Fibroblast of skin of right biceps (primary cell): ENCODE results near the gene ZNF839.
"Not testable (repeated sequence)": the region's sequence is repeated elsewhere in the genome, so short reads cannot be mapped to it uniquely, and the experiment has no call there.

Source experiments
- DNase-seq: peaks from one replicate; pipeline ENCODE4 v3.0.0-alpha.2; 2013

The ZNF839 gene

DNA sequence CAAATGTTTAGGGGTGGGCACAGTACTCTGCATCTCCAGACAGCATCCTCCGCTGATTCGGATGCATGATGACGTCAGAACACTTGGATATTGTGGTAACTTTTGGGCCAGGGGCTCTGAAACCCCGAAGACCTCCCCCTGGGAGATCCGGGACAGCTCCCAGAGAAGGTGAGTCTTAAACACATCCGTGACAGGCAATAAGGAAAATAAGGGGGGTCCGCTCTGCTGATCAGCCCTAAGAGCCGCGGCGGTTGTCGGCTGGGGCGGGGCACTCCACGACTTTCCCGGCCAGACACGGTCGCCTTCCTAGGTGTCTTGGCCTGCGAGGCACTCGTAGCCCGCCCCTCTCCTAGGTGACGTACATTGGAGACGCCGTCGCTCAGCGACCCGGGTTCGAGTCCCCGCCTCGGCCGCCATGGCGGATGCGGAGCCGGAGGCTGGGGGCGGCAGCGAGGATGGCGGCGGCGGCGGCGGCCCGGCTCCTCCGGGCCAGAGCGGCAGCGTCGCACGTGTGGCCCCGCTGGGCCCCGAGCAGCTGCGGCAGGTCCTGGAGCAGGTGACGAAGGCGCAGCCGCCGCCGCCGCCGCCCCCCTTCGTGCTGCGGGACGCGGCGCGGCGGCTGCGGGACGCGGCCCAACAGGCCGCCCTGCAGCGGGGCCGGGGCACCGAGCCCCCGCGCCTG lies at the start of gene ZNF839:
Gene ZNF839, plus strand, starts transcription at position 396 of the 682 bp plus-strand sequence. Its CDS starts 20 bp downstream, at position 416.
- DNase-seq: peak; percentile 92

DNA sequence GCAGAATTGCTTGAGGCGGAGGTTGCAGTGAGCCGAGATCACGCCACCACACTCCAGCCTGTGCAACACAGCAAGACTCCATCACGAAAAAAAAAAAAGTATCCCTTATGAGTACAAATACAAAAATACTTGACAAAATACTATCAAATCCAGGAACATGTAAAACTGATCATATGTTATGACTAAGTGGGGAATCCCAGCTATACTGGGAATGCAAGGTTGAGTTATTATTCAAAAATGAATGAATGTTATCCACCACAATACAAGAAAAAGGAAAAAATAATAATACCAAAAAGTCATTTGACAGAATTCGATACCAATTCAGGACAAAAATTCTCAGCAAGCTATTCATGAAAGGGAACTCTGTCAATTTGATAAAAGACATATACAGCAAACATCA lies 47.2 kb upstream of the ZNF839 start:
- peak; percentile 53 for DNase-seq

DNA sequence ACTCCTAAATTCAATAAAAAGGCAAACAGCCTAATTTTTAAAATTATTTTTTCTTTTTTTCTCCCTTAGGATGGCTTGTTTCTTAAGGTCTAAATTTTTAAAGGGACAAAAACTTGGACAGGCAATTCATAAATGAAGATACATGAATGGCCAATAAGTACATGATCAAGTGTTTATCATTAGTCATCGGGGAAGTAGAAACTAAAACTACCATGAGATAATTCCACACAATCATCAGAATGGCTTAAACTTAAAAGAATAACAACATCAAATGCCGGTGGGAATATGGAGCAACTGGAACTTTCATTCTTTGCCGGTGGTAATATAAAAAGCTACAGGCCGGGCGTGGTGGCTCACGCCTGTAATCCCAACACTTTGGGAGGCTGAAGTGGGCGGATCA lies 43.7 kb upstream of the ZNF839 start:
- DNase-seq: no peak

DNA sequence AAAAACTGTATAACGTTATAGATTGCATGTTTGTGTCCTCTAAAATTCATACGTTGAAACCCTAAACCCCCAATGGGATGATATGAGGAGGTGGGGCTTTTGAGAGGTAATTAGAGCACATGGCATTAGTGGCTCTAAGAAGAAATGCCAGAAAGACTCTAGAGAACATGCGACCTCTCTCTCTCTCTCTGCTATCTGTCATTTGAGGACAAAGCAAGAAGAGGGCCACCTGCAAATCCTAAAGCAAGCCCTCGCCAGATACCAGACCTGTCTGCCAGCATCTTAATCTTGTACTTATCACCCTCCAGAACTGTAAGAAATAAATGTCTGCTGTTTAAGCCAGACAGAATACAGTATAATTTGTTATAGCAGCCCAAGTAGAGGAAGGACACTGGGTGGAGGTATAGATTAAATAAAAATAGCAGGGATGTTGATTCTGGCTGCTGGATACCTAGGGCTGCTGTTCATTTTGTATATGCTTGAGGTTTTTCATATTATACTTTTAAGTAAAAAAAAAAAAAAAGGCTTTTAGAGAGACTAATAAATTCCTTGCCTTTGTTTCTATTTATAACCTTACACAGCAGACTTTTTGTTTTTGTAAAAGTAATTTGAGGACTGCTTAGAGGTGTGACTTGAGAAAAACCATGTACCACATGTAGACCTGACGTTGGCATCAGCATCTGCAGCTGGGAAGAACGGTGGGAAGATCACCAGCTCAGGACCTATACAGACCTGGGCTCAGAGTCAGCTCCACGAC lies 41.5 kb upstream of the ZNF839 start:
- DNase-seq: no peak

DNA sequence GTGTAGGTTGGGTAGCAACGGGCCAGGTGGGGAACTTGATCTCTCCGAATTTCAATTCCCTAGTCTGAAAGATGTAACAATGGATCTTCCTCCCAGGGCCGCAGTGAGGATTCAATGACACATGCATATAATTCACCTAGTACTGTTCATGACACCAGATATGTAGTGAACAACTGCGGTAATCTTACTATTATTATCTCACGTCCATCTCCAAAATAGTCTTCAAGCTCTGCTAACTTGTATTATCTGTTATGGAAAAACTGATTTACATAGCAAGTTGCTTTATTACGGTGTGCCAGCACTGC lies 41.0 kb upstream of the ZNF839 start:
- DNase-seq: no peak

DNA sequence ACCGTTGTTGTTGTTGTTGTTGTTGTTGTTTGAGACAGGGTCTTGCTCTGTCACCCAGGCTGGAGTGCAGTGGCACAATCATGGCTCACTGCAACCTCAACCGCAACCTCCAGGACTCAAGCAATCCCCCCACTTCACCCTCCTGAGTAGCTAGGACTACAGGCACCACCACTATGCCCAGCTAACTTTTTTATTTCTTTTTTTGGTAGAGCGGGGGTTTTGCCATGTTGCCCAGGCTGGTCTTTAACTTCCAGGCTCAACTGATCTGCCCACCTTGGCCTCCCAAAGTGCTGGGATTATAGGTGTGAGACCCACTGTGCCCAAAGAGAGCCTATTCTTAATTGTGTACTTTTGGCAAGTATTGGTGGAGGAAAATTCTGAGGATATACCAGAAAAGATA lies 40.3 kb upstream of the ZNF839 start:
- no peak for DNase-seq

DNA sequence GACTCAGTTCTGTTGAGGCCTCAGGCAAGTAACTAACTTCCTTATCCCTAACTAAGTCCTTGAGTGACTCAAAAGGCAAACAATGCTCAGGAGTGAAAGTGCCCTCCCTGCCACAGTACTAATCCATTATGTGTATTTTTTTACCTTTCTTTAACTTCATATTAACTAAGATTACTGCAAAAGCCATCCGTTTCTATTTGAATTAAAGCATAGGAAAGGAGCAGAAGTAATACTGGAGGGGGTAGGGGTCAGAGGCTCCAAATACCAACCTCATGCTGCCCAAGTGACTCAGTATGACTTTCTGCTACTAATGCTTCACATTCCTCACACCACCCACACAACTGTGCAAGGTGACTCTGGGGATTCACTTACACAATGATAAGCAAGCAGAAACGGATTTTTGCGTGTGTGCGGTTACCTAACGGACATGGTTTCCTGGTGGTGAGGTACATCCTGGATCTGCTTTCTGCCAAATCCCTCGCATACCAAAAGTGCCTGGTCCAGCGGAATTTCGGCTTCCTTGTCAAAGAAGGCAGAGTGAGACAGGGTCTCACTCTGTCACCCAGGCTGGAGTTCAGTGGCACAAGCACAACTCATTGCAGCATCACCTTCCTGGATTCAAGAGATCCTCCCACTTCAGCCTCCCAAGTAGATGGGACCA lies 39.7 kb upstream of the ZNF839 start:
- peak; percentile 96 for DNase-seq

DNA sequence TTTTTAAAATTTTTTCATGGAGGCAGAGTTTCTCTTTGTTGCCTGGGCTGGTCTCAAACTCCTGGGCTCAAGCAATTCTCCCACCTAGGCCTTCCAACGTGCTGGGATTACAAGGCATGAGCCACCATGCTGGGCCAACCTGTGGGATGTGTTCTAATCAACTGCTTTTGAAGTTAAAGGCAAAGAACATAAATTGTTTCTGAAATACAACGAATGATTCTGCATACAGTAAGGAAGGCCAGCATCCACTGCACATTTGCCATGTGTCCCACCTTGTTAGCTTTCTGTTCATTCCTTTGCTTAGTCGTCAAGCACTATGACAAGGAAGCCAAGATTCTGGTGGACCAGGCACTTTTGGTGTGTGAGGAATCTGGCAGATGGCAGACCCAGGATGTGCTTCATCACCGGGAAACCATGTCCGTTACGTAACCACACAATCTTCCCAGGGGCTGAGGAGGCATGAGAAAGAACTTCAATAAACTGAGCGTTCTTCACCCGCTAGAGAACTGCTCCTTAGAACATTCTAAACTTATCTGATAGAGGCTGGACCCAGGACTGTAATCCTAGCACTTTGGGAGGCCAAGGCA lies 39.1 kb upstream of the ZNF839 start:
- DNase-seq: peak; percentile 96

DNA sequence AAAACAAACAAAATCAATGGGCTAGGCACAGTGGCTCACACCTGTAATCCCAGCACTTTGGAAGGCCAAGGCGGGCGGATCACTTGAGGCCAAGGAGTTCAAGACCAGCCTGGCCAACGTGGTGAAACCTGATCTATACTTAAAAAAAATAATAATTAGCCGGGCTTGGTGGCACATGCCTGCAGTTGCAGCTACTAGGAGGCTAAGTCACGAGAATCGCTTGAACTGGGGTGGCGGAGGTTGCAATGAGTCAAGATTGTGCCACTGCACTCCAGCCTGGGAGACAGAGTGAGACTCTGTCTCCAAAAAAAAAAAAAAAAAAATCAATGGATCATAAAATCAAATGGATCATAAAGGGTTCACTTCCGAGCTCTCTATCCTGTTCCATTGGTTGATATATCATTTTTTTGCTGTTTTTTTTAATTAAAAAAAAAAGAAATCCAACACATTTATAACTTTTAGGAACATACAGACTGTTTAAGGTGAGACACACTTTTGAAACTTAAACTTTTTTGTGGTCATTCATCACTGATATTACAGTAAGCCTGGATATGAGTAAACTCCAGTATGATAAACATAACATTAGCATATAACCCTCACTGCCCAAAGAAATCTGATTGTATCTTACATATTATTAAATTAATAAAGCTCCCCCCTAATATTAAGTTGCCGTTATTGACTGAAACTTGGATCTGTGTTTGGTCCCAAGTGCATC lies 36.6 kb upstream of the ZNF839 start:
- DNase-seq: no peak

DNA sequence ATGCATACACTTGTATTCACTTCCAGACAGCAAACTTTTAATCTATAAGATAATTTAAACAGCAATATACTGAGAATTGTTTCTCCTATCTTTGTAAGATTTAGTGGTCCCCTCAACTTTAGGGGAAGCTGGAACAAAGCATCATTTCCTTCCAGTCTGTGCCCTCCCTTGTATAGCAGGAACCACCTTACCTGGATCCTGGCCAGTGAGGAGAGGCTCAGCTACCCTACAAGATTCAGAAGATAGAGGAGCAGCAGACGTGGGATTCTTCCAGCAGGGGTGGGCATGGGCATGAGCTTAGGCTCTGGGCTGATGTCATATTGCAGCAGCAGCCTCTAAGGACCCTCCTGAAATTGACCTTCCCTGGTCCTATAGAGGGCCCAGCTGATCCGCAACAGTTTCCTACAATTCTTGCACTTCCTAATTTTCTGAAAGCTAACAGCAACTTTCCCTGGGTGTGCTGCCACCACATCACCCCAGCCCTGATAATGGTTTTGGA lies 35.9 kb upstream of the ZNF839 start:
- no peak for DNase-seq

DNA sequence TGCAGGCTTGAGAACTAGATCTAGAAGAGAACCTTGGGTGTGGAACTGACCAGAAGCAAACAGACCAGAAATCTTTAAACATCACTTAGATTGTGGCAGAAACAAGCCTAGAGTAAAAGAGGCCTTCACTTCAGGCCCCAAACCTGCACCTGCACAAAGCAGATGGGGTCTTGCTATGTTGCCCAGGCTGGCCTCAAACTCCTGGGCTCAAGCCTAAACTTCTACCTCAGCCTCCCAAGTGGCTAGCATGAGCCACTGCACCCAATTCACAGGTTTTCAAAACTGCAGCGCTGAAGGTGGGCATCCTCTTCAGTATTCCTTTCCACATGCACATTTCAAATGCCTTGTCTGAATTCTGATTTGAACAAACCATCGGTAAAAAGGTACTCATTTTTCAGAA lies 34.4 kb upstream of the ZNF839 start:
- no peak for DNase-seq

DNA sequence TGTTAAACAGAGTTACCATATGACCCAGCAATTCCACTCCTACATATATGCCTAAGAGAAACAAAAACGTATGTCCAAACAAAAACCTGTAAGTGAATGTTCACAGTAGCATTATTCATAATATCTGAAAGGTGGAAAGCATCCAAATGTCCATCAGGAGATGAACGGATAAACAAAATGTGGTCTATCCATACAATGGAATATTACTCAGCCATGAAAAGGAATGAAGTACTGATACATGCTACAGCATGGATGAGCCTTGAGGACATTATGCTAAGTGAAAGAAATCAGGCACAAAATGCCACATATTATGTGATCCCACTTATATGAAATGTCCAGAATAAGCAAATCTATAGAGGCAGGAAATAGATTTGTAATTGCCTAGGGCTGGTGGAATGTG lies 31.4 kb upstream of the ZNF839 start:
- DNase-seq: no peak

DNA sequence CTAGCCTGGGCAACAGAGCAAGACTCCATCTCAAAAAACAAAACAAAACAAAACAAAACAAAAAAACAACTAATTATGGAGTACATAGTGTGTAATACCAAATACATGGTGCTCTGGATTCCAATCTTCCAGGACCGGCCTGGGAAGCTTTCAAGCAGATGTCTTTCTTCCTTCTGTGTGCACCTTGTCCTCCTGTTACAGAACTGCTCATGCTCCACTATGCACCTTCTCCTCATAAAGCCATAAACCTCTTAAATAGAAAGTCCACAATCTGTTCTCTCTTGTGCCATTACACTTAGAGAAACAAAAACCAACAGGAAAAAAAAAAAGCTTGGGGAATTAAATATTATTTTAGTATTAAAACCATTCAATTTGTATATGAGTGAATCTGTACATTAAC lies 27.1 kb upstream of the ZNF839 start:
- DNase-seq: no peak

DNA sequence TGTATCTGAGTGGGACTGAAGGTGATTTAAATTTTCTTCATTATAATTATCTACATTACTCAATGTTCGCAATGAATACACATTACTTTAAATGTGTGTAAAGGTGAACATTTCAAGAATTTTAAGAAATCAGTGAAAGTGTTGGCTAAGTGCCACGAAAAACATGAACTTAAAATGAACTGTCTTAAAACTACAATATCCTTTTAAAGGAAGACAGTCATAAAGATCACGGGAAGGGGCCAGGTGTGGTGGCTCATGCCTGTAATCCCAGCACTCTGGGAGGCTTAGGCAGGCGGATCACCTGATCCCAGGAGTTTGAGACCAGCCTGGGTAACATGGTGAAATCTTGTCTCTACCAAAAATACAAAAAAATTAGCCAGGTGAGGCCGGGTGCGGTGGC lies 25.8 kb upstream of the ZNF839 start:
- DNase-seq: peak; percentile 37

DNA sequence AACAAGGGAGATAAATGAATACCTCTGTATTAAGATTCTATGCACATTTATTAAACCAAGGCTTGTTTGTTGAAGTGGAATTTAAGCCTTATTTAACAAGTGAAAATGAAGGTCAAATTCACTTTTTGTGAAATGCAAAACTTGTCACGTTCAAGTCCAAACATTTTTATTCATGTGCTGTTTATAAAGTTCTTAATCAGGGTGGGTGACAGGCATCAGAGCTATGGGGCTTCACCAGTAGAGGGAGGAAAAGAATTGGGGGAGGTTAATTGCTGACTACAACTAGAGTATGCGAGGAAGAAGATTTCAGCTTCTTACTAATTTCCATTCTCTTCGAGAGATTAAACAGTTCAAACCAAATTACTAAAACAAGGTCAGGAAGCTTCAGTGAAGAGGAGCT lies 24.3 kb upstream of the ZNF839 start:
- DNase-seq: no peak

DNA sequence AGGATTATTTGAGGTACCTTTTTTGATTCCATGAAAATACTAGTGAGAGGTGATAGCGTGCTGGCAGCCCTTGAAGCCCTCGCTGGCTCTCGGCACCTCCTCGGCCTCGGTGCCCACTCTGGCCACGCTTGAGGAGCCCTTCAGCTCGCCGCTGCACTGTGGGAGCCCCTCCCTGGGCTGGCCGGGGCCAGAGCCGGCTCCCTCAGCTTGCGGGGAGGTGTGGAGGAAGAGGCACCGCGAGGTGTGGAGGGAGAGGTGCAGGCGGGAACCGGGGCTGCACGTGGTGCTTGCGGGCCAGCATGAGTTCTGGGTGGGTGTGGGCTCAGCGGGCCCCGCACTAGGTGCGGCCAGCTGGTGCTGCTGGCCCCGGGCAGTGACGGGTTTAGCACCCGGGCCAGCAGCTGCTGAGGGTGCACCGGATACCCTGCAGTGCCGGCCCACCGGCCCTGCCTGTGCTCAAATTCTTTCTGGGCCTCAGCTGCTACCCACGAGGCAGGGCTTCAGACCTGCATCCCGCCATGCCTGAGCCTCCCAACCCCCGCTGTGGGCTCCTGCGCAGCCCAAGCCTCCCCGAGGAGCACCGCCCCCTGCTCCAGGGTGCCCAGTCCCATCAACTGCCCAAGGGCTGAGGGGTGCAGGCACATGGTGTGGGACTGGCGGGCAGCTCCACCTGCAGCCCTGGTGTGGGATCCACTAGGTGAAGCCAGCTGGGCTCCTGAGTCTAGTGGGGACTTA lies 21.9 kb upstream of the ZNF839 start:
- no peak for DNase-seq

DNA sequence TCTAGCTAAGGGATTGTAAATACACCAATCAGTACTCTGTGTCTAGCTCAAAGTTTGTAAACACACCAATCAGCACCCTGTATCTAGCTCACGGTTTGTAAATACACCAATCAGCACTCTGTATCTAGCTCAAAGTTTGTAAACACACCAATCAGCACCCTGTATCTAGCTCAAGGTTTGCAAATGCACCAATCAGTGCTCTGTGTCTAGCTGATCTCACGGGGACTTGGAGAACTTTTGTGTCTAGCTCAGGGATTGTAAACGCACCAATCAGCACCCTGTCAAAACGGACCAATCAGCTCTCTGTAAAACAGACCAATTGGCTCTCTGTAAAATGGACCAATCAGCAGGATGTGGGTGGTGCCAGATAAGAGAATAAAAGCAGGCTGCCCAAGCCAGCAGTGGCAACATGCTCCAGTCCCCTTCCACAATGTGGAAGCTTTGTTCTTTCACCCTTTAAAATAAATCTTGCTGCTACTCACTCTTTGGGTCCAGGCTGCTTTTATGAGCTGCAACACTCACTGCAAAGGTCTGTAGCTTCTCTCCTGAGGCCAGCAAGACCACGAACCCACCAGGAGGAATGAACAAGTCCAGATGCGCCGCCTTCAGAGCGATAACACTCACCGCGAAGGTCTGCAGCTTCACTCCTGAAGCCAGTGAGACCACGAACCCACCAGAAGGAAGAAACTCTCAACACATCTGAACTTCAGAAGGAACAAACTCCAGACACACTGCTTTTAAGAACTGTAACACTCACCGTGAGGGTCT lies 21.1 kb upstream of the ZNF839 start:
- not testable (repeated sequence) for DNase-seq

DNA sequence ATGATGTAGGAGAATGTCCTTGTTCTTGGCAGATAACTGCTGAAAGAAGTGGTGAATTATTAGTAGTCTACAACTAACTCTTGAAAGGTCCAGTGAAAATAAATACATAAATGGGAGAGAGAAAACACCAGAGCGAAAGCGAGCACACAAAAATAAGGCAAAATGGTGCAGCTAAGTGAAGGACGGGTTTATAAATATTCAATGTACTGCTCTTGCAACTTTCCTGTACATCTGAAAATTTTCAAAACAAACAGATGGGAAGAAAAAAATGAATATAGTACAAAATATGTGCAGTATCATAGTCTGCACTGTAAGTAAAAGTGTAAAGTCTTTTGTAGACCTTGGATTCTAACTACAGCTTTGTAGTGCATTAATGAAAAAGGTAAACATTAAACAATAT lies 15.9 kb upstream of the ZNF839 start:
- no peak for DNase-seq

DNA sequence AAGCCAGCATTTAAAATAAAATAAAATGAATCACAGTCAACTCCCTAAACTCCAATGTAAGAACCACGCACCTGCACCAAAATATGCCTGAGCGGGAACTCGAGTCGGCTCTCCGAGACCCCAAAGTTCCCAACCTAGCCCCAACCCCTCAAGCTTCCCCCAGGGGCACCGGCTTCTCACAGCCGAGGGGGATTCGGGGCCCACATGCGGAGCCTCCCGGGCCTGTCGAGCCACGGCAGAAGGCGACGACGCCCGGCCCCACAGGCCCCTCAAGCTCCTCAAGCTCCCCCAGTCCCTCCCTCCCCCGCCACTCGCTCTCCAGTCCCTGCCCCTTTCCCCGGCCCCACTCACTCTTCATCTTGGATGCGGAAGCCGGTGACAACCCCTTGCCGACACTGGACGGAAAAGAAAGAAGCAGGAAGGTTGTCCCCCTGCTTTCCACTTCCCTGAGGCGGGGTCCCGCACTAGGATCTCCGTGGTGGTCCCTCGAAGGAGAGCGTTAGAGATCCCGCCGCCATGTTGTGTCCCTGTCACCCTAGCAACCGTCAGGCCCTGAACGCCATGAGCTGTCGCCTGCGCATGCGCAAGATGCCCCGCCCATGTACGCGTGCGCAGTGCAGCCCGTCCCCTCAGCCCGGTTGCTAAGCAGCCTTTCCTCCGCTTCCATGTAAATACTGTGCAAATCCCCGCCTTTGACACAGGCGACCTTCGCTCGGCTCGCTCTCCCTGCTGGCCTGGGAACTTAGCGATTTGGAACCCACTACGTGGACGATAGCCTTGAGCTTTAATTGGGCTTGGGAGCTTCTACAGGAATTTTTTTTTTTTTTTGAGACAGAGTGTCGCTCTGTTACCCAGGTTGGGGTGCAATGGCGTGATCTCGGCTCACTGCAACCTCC lies 14.7 kb upstream of the ZNF839 start, which contains the start of gene MOK:
Gene MOK, minus strand, starts transcription at position 554 of the 896 bp plus-strand sequence. Its CDS starts 196 bp downstream, at position 358.
- DNase-seq: peak; percentile 93
